HG03378 (cell line): Measurements from ENCODE around the gene SLC9A3.
"Not testable (repeated sequence)": the region's sequence is repeated elsewhere in the genome, so short reads cannot be mapped to it uniquely, and the experiment has no call there.

ENCODE experiments used
- ATAC-seq: cut with Tn5 transposase; IDR thresholded peaks from one replicate; pipeline ENCODE4 v1.9.1; 2021; ENCODE audit warnings: mild to moderate bottlenecking, moderate library complexity; ENCODE audit not compliant: unreplicated experiment

SLC9A3 gene

GRCh38 chr5:492314-492893 is 31.8 kb downstream of the SLC9A3 start:
- ATAC-seq, result no peak

- ATAC-seq, result no peak
These were observed 32.4 kb downstream of the SLC9A3 start for GRCh38 chr5:491856-492155.

GRCh38 chr5:491119-491855 is 33.0 kb downstream of the SLC9A3 start:
- ATAC-seq, result no peak

GRCh38 chr5:490116-491106 is 33.8 kb downstream of the SLC9A3 start:
- no peak for ATAC-seq

DNA sequence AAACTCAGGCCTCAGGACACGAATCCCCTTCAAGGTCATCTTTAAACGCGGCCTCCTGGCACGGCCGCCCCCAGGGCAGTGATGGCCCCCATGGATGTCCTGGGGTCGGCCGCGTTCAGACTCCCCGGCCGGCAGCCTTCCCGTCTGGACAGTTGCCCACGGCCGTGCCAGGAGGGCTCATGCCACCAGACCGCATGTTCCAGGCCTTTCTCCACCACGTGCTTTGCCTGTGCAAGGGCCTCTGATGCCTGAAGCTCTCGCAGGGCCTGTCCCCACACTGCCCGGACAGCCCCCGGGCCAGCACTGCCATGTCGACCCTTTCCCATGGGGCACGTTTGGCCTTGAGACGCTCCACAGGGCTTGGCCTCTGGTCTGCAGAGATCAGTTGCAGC is 34.6 kb downstream of the SLC9A3 start:
- ATAC-seq, result no peak

DNA sequence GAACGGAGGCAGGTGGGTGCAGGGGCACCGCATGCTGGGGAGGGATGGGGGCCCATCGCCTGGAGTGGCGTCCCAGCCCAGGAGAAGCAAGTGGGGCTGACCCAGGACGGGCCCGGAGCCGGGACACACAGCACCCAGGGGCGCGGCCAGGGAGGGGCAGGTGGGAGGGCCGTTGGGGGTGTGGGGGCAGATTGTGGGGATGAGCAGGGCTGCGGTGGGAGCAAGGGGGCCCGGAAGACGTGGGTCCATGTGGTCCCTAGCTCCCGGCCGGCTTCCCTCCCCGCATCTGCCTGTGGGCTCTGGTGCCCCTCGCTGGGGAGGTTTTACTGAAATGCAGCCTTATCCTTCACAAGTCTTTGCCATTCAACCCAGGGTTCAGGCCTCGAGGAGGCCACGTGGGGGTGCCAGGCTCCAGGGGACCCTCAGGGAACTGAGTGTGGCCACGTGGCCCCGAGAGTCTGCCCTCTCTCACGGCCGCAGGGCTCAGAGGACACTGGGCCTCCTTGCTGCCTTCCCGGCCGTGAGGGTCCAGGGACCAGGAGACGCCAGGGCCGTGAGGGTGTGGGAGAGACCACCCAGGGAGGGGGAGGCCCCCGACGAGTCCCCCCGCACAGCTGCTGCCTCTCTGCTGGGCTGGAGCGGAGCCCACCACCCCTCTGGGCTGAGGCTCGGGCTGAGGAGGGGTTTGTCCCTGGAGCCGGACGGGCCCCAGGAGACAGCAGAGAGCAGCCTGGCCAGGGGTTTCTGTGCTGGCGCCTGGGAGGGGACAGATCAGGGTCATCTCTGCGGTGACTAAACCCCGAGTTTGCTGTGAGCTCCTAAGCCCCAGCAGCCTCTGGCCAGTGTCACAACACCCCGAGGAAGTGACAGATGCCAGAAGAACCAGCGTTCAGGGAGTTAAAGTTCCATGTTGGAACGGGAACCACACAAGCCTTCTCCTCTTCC is 35.2 kb downstream of the SLC9A3 start:
- no peak for ATAC-seq

- ATAC-seq, result no peak
These were observed 36.0 kb downstream of the SLC9A3 start for GRCh38 chr5:488241-488640.

- not testable (repeated sequence) for ATAC-seq
These were observed 37.7 kb downstream of the SLC9A3 start for GRCh38 chr5:486597-486996.

DNA sequence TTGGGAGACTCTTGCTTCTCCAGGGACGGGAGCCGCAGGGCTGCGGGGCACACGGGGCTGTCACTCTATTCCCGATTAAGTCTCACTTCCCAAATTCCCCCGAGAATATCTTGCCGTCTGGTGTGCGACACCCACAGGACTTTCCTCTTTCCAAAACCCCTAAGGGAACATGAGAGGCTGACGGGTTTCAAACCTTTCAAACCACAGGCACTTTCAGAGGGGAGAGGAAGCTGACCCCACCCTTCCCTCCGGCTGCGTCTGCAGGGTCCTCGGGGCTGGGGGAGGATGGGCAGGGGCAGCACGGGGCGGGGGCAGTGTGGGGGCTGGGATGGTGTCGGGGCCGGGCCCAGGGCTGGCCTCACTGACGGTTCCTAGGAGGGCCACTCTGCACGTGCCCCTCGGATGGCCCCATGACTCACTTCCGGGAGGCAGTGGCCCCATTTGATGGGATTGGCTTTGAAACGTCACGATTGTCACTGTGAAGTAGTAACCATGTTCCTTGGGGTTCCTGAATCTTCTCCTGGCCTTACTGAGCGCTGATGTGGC is 38.2 kb downstream of the SLC9A3 start:
- no peak for ATAC-seq

GRCh38 chr5:485113-485945 is 38.9 kb downstream of the SLC9A3 start:
- ATAC-seq, result no peak

- no peak for ATAC-seq
These were observed 39.7 kb downstream of the SLC9A3 start for GRCh38 chr5:484556-484955.

DNA sequence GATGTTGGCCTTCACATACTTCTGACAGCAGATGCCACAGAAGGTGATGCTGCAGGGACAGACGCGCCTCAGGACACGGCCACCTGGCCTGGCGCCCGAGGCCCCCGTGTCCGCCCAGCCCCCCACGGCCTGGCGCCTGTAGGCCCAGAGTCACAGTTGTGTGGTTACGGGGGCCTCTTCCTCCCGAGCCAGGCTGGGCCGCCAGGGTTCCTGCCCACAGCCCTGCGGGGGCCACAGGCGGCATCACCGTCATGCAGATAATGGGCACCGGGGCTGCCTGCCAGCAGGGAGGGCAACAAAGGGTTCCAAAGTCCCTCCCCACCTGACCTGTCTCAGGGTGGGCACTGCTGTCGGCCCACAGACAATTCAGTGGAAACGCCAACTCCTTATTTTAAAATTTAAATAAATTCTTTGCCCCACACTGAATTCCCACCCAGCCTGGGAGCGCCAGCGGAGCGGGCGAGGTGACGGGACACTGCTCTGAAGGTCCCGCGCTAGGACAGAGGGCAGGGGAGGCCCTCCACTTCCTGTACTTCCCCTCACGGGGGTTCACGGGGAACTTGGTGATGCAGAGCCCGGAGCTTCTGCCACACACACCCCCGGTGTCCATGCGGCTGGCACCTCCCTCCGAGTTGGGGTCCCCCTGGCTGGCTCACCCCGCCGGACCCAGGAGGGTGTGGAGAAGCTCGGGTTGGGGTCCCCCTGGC is 40.7 kb downstream of the SLC9A3 start:
- ATAC-seq, result no peak

- no peak for ATAC-seq
These were observed 41.2 kb downstream of the SLC9A3 start for GRCh38 chr5:483011-483410.

GRCh38 chr5:482506-482905 is 41.7 kb downstream of the SLC9A3 start:
- ATAC-seq, result no peak

GRCh38 chr5:482021-482420 is 42.2 kb downstream of the SLC9A3 start:
- no peak for ATAC-seq

DNA sequence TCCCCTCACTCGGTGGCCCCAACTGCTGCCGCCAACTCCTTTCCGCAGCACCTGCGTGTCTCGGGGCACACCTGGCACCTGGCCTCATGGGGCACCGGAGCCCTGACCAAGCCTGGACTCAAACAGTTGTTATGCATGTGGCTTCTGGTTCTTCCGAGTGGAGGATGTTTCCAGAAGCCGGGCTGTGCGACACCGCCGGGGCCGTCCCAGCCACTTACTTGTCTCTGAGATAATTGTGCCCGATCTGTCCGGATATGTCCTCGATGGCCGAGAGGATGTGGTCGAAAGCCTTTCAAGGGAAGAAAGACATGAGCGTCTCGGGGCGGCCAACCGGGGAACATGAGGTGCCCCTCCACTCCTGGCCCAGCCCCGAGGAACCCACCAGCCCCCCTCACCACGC is 42.9 kb downstream of the SLC9A3 start:
- ATAC-seq, result no peak

DNA sequence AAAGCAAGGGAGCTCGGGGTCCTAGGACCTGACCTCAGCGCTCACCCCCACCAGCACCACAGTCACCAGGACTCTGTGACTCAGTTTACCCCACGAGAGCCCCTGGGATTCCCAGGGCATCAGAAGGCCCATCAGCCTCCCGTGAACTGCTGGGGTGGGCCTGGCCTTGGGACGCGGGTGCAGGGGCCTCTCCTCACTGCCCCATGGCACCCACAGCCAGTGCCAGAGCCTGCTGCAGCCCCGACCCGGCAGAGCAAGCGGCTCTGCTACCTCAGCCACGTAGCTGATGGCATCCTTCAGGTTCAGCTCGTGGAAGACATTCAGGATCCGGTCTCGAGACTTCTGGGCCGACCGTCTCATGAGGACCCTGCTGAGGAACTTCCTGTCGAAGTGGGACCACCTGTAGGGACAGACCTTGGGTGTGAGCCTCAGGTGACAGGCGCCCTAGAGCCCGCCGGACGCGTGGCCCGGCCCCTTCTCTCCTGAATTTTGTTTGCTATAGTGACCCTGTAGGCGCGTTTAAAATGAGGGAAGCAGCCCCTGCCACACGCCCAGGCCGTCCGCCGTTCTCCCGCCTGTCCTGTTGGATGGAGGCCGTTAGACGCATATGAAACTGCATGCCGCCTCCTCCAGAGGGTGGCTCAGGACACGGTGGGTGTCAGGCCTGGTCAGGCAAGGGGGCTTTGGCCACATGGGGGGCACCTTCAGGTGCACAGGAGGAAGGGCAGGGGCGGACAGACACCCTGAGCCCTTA is 44.5 kb downstream of the SLC9A3 start:
- no peak for ATAC-seq

DNA sequence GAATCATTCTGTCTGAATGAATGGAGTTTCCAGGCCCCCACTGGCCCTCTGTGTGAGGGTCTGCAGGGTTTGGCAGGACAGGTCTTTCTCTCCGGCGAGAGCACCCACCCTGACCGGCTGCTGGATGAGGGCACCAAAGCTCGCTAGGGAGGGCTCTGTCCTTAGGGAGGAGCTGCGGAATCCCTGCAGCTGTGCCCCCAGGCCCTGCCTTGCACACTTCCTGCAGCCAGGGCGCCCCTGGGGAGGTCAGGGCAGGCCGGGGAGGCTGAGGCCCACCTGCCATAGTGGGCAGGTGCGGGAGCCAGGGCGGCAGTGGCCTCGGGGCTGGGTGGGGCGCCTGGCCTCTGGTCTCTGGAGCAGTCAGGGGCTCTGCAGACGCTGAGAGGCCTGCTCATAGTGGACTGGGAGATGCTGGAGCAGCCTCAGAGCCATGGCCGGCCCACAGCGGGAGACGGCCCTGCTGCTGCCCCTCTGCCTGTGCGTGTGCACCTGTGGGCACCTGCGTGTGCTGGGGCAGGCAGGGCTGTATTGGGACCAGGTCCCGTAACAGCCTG is 45.2 kb downstream of the SLC9A3 start:
- no peak for ATAC-seq
